ENCODE data around the gene KDM5A. TPM values are rescaled to one million over a fixed set of nuclear protein-coding genes. Genes with fewer than 3 reads are reported as not detected.

KDM5A gene
- total RNA-seq, 2 experiments from 2014 or later: 39.6 to 88.8 TPM

DNA sequence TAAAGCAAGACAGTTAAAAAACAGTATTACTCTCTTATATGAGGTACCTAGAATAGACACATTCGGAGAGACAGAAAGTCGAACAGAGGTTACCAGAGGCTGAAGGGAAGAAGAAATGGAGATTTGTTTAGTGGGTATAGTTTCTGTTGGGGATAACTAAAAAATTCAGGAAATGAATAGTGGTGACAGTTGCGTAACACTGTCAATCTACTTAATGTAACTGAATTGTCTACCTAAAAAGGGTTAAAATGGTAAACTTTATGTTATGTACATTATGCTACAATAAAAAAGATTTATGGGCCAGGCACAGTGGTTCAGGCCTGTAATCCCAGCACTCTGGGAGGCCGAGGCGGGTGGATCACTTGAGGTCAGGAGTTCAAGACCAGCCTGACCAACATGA is 95.9 kb downstream of the KDM5A start:
- CTCF ChIA-PET (ENCODE audit: unreplicated experiment): no interaction called here
- Histone ChIP-seq H3K27ac (ENCODE audit: low read depth, low read length, poor library complexity, severe bottlenecking) (no peak overlapping the region), H2AFZ (ENCODE audit: low read length) (no peak overlapping the region), H3K9me2 (ENCODE audit: insufficient read depth, low read length) (no peaks in the 10 kb centered on the region), H3K4me2 (ENCODE audit: low read length) (no peak overlapping the region), H3K4me1 (ENCODE audit: insufficient read depth, low read length, poor library complexity, severe bottlenecking) (no peaks in the 10 kb centered on the region), H3K9me3 (ENCODE audit: low read length) (peaks cover 4% of the 10 kb centered on the region; the same call in 1 of the 2 replicates), H3K79me2 (ENCODE audit: insufficient read depth, low read depth, low read length) (no peaks in the 10 kb centered on the region), H4K20me1 (ENCODE audit: insufficient read depth, low read length) (no peaks in the 10 kb centered on the region), H3K36me3 (ENCODE audit: insufficient read depth, low read length) (peaks cover 94% of the 10 kb centered on the region), H3K4me3 (ENCODE audit: low read depth, low read length, poor library complexity, severe bottlenecking) (no peak overlapping the region)
- no TSS peak for BruUV-seq (replicated peaks)
- intact Hi-C loops (cut with micrococcal nuclease; ENCODE audit: unreplicated experiment): no loop called here
- TF ChIP-seq, protein P1, sequence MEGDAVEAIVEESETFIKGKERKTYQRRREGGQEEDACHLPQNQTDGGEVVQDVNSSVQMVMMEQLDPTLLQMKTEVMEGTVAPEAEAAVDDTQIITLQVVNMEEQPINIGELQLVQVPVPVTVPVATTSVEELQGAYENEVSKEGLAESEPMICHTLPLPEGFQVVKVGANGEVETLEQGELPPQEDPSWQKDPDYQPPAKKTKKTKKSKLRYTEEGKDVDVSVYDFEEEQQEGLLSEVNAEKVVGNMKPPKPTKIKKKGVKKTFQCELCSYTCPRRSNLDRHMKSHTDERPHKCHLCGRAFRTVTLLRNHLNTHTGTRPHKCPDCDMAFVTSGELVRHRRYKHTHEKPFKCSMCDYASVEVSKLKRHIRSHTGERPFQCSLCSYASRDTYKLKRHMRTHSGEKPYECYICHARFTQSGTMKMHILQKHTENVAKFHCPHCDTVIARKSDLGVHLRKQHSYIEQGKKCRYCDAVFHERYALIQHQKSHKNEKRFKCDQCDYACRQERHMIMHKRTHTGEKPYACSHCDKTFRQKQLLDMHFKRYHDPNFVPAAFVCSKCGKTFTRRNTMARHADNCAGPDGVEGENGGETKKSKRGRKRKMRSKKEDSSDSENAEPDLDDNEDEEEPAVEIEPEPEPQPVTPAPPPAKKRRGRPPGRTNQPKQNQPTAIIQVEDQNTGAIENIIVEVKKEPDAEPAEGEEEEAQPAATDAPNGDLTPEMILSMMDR (conservative IDR thresholded peaks at IDR 0.05; ENCODE audit: low read length): no peak
- no peak for DNase-seq (ENCODE audit: low spot score)
- POLR2A ChIA-PET: interaction anchor here (0.6 kb wide), 1 partner anchor 183 kb away, joined by 3 read pairs; no protein-coding TSS in a partner anchor

DNA sequence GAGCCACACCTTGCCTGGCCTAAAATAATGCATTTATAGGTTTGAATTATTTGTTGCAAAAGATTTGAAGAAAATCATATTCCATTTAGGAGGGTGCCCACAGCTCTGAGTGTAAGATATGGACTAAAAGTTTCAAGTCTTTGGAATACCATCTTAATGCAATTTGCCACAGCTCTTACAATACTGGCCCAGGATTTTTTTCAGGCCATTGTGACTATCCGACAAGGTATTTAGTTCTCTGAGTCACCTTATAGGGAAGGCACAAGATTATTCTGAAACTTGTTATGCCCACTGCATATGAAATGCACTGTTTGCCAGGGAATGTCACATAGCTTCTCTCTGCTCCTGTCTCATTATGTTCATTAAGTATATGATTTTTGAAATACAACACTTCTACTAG is 96.9 kb downstream of the KDM5A start:
- CTCF ChIA-PET (ENCODE audit: unreplicated experiment): no interaction called here
- H3K4me1 ChIP-seq (ENCODE audit: insufficient read depth, low read length, poor library complexity, severe bottlenecking): no peaks in the 10 kb centered on the region
- H3K4me2 ChIP-seq (ENCODE audit: low read length): no peak overlapping the region
- H3K4me3 ChIP-seq (ENCODE audit: low read depth, low read length, poor library complexity, severe bottlenecking): no peak overlapping the region
- no peak overlapping the region for H2AFZ ChIP-seq (ENCODE audit: low read length)
- peaks cover 10% of the 10 kb centered on the region; the same call in 1 of the 2 replicates for H3K9me3 ChIP-seq (ENCODE audit: low read length)
- H4K20me1 ChIP-seq (ENCODE audit: insufficient read depth, low read length): no peaks in the 10 kb centered on the region
- intact Hi-C loops (cut with micrococcal nuclease; ENCODE audit: unreplicated experiment): no loop called here
- H3K9me2 ChIP-seq (ENCODE audit: insufficient read depth, low read length): no peaks in the 10 kb centered on the region
- no peak for DNase-seq (ENCODE audit: low spot score)
- TF ChIP-seq EZH2phosphoT487 (IDR thresholded peaks at IDR 0.05; ENCODE audit: borderline replicate concordance, low read depth, low read length): no peak
- TF ChIP-seq, protein P1 (conservative IDR thresholded peaks at IDR 0.05; ENCODE audit: low read length): no peak
- no peak overlapping the region for H3K27ac ChIP-seq (ENCODE audit: low read depth, low read length, poor library complexity, severe bottlenecking)
- H3K79me2 ChIP-seq (ENCODE audit: insufficient read depth, low read depth, low read length): no peaks in the 10 kb centered on the region
- H3K36me3 ChIP-seq (ENCODE audit: insufficient read depth, low read length): peaks cover 94% of the 10 kb centered on the region
- BruUV-seq (replicated peaks): no TSS peak
- POLR2A ChIA-PET: interaction anchor here (0.8 to 1.1 kb wide), 2 partner anchors 13 to 30 kb away, joined by 3 to 4 read pairs; partner anchors contain the start of gene SLC6A13

DNA sequence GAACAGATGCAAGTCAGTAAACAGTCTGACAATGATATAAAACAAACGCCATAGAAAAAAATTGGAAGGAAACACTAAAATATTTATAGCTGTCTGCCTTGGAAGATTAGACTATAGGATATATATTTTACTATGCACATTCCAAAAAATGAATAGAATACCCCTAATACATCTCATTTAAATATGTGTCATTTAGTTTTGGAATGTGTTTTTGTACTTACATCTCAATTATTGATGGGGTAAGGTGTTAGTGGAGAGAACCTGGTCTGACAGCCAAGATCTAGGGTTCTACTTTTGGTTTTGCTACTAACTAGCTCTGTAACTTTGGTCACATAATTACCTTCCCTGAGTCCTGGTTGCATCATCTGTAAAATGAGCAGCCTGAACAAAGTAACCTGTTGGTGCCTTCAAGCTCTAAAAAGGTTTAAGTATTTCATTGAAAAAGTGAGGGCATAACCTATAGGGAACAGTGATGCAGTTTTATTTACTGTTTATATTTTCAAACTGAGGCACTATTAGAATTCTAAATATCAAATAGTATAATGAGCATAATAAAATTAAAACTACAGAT is 97.9 kb downstream of the KDM5A start:
- intact Hi-C loops (cut with micrococcal nuclease; ENCODE audit: unreplicated experiment): no loop called here
- Histone ChIP-seq H3K9me2 (ENCODE audit: insufficient read depth, low read length) (no peaks in the 10 kb centered on the region), H3K4me1 (ENCODE audit: insufficient read depth, low read length, poor library complexity, severe bottlenecking) (no peaks in the 10 kb centered on the region), H3K9me3 (ENCODE audit: low read length) (peaks cover 10% of the 10 kb centered on the region; the same call in 1 of the 2 replicates), H3K27ac (ENCODE audit: low read depth, low read length, poor library complexity, severe bottlenecking) (no peak overlapping the region), H3K4me2 (ENCODE audit: low read length) (no peak overlapping the region), H3K4me3 (ENCODE audit: low read depth, low read length, poor library complexity, severe bottlenecking) (no peak overlapping the region), H2AFZ (ENCODE audit: low read length) (no peak overlapping the region), H3K79me2 (ENCODE audit: insufficient read depth, low read depth, low read length) (no peaks in the 10 kb centered on the region), H3K36me3 (ENCODE audit: insufficient read depth, low read length) (peaks cover 95% of the 10 kb centered on the region), H4K20me1 (ENCODE audit: insufficient read depth, low read length) (no peaks in the 10 kb centered on the region)
- ChIA-PET CTCF (ENCODE audit: unreplicated experiment) (no interaction called here), POLR2A (interaction anchor here (1.1 kb wide), 1 partner anchor 29 kb away, joined by 3 read pairs; the partner anchor contains the start of gene SLC6A13)
- TF ChIP-seq, protein P1 (conservative IDR thresholded peaks at IDR 0.05; ENCODE audit: low read length): no peak
- no peak for TF ChIP-seq EZH2phosphoT487 (IDR thresholded peaks at IDR 0.05; ENCODE audit: borderline replicate concordance, low read depth, low read length)
- BruUV-seq (replicated peaks): no TSS peak
- no peak for DNase-seq (ENCODE audit: low spot score)
